GF-D8 (cell line): Measurements from ENCODE around the gene MED12L.

Source experiments
- DNase-seq: peaks from one replicate; lab custom pipeline; 2025; lab: John Stamatoyannopoulos, UW

The MED12L gene

DNA sequence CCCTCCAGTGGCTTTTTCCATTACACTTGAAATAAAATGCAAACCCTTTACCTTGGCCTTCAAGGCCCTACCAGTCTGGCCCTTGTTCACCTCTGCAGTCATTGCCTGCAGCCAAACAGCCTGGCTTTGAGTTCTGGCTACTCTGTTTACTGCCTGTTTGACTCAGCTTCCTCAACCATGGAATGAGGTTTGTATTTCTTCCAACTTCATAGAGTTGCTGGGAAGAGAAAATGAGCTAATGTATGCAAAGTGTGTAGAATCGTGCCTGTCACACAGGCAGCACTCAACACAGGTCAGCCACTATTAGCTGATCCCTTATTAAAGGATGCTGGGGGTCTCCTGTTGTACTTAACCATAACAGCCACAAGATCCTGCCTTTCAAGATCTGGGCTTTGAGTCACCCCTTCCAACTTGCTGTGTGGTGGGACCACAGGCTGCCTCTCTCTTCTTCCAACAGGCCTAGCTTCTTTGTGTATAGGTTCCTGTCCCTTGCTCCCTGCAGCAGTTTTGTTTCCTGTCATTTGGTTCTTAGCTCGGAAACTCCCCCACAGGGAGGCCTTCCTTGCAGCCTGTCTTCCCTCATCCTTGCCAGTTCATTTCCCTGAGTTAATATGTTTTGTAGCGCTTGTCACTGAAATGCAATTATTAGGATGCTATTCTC is 6.4 kb downstream of the MED12L start:
- DNase-seq, result no peak

DNA sequence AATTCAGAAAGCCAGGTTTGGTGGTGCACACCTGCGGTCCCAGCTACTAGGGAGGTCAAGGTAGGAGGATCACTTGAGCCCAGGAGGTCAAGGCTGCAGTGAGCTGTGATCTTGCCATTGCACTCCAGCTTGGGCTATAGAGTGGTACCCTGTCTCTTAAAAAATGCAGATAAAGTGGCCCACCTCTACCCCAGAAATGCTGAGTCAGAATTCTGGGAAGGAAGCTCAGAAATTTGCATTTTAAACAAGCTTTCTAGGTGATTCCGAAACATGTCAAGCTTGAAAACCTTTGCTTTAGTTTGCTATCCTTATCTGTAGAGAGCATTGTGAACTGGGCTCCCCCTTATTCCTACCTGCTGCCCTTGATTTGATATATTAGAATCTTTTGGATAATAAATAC is 7.7 kb downstream of the MED12L start:
- no peak for DNase-seq

DNA sequence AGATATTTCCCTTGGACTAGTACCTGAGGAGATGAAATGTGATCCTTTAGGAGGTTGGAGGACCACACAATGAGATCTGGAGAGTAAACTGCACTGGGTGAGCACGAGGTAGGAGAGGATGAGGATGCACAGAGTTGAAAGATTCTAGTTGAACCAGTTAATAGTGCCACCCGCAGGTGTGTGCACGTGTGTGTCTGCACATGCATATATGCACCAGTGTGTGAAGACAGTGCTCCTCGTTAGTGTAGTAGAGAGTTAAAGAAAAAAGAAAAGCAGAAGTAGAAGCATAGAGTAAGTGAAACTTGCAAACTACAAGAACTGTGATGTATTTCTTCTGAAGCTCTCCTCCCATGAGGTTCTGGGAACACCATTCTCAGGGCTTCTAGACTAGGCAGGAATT is 8.4 kb downstream of the MED12L start:
- DNase-seq, result no peak

DNA sequence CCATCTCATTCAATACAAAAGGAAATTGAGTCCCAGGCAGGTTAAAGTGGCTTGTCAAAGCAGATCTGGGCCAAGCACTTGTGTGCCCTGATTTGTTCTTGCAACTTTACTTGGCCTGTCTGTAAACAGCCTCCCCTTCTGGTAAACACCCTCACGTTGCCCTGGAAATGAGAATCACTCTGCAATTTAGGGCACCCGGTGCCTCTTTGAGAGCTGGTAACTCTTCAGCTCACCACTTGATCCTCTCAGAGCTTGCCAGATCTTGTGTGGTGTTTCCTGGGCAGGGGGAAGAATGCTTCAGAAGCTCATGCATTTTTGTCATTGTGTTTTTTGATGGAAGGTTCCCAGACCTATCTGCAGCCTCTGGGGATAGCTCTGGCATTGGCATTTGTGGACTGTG is 11.3 kb downstream of the MED12L start:
- no peak for DNase-seq

DNA sequence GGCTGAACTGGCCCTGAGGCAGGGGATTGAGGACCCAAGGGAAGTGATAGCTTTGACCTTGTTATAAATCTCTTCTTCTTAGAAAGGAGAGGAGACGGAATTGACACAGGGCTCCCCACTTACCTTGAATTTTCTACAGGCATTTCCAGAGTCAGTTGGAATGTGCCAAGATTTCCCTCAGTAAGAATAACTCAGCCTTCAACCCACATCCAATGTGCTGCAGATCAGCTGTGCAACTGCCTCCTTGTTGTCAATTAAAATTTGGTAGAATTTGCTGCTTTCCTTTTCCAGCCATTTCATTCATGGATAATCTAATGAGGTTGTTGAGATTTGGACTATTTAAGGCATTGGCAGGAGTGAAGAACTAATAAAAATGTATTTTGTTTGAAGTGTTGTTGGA is 14.6 kb downstream of the MED12L start:
- no peak for DNase-seq

DNA sequence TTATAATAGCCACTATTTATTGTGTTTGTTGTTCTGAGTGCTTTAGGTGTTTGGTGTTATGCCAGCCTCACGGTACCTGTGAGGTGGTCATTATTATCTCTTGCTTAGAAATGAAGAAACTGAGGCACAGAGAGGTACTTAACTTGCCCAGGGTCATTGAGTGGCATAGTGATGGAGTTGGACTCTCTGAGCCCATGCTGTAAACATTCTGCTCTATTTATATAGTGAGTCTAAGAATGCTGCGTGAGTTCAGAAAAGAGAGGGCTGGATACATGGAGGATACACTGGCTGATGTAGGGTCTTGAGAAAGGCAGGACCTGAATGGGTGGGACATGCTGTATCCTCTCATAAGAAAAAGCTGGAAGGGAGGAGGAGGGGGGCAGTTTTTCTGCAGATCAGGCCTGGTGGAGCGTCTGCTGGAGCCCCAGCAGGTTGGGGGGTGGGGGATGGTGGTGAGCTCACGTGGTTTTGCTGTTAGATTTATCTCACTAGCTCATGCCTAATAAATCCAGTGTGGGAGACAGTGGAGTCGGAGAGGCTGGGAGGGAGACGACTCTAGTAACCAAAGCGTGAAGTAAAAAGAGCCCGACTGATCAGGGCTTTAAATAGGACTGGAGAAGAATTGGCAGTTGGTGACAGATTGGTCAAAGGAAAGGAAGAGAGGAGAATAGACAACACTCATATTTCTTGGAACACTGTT is 16.0 kb downstream of the MED12L start:
- DNase-seq, result no peak

DNA sequence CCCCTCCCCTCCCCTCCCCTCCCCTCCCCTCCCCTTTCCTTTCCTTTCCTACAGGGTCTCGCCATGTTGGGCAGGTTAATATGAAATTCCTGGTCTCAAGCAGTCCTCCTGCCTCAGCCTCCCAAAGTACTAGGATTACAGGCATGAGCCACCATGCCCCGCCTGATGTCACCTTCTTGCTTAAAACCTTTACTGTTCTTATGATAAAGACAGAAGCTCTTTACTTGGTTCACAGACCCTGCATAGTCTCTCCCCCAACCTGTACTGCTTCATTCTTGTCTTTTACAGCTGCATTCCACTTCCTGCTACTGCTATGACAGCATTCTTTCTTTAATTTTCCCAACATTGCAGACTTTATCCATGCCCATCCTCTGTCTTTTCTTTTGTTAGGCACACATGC is 20.8 kb downstream of the MED12L start:
- no peak for DNase-seq

DNA sequence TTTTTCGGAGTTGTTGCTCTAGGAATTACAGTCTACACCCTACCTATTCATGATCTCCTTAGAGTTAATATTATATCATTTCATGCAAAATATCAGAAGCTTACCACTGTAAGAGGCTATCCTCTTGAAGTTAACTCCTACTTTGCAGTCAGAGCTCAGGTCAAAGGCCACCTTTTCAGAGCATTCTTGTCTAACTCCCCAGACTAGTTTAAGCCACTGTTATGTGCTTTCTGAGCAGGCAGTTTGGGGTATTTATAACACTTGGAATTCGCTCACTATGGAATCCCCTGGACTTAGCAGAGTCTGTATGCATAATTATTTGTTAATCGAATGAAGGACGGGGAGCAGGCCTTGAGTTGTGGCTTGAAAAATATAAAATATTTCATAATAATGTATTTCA is 21.7 kb downstream of the MED12L start:
- no peak for DNase-seq

DNA sequence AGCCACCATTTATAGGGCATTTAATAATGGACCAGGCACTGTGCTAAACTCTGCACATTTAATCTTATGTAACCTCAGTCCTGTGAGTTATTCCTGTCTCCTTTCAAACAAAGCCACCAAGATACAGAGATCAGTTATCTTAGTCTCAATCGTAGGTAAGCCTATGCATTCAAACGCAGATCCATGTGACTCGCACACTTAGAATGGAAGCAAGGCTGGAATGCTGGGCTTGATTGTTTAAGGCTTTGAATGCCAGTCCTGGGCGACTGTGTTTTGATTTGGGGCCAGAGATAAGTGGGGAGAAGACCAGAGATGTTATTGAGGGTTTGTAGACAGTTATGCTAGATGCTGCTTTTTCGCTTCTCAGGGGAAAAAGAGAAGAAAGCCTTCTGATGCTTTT is 22.2 kb downstream of the MED12L start:
- DNase-seq, result no peak

DNA sequence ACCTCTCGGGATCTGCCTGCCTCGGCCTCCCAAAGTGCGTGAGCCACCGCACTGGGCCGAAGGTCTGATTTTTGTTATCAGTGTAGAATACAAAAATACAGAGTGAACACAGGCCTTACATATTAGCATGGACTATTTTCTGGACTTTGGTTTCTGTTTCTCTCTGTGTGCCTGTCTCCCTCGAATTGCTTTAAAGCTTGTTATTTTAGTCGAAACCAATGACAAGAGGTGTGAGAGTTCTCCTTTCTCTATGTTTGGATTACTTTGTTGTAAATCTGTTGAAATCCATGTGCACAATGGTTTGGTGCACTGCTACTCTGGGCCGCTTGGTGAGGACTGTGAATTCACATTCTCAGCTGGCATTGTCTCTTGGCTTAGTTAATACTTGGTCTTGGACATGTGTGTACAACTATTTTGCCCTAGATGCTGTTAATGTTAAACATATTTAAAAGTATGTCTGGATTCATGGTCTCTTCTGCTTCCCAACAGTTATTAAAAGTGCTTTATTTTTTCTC is 23.9 kb downstream of the MED12L start:
- DNase-seq, result no peak

DNA sequence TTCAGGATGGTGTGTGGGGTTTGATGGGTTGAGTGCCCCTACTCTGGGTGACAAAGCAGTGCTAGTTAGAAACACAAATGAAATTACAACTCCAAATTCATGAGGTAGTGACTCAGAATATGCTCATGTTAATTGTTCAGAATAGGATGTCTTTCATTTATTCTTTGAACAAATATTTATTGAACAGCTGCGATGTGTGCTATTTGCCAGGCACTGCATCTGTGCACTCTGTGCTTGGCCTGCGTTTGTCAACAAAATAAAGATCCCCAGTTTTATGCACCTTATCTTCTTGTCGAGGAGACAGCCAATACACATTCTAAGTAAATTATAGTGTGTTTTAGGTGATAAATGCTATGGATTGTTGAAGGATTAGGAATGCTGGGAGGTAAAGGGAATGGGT is 27.3 kb downstream of the MED12L start:
- no peak for DNase-seq

DNA sequence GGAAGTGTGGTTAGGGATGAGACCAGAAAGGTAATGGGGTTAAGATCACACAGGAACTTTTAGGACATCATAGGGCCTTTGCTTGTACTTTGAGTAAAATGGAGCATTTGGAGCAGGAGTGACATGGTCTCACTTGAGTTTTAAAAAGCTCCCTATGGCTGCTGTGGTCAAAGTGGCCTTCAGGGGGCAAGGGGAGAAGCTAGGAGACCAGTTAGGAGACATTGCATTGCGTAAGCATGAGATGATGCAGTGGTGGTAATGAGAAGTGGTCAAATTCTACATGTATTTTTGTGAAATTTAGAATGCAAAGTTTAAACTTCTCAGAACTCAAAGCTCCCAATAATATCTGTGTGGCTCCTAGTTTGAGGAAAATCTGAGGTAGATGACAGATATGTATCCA is 27.9 kb downstream of the MED12L start:
- no peak for DNase-seq

DNA sequence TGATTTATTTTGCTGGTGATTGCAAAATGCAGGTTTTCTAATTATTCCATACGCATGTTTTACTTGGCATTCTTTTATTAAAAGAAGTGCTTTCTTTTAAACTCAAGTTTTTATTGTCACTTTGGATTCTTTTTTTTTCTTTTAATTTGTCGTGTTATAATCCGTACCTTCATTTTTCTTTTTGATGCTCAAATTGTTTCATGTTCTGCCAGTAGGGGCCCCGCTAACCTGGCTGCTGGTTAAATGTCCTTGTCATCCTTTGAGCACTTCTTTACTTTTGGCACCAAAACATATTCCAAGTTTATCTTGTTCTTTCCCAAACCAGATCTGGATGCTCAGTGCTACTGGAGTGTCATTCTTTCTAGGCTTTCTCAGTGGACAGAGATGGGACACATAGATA is 31.6 kb downstream of the MED12L start:
- no peak for DNase-seq

DNA sequence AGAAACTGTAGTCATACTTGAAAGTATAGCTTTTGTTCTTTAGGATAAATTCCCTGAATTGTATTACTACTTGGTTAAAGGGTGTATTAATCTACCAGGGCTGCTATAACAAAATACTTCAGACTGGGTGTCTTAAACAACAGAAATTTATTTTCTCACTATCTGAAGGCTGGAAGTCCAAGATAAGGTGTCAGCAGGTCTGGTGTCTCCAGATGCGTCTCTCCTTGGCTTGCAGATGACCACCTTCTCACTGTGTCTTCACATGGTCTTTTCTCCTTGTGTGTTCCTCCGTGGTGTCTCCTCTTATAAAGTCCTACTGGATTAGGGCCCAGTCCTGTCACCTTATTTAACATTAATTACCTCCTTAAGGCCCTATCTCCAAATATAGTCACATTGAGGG is 33.7 kb downstream of the MED12L start:
- DNase-seq, result no peak

DNA sequence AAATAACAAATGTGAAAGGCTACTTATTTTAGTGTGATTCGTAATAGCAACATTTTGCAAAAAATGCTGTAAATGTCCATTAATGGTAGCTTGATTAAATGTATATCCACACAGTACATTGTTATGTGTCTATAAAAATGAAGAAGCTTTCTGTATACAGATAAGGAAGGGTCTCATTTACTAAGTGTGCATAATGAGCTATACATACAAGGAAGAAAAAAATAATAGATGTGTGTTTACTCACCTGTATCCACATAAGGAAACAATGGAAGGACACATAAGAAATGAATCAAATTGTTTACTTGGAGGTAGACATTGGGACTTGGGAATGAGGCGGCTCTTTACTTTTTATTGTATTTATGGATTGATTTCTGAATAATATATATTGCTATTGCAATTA is 34.9 kb downstream of the MED12L start:
- DNase-seq, result no peak

DNA sequence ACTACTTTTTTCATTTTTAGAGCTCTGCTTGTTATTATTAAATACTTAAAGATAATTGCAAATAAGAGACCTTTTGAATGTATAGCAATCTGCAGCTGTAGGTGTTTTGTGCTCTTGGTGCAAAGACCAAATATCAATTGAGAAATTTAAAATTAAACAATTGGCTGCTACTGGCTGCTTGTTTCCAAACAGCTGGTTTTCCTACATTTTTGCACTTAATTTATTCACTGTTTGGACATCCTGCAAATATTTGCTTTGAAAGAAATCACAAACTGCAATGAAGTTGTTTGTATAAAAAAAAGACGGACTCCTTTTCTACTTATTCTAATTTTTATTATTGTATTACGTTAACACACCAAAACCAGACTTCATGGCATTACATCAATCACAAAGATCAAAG is 35.6 kb downstream of the MED12L start:
- no peak for DNase-seq

DNA sequence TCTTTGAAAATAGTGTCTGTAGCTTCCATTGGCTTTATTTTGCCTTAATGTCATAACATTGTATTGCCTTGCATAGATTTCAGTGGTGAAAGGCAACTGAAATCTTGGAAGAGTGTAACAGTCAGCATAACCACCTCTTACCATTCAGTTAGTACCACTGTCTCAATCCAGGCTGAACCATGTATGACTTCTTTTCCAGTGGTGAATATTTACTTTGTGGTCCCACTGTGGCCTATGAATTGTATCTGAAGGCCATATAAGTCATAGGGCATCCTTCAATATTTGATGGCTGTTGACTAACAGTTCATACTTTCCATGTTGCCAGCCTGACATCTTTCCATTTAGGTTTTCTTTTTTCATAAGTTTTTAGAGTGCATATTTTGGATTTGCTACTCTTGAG is 38.4 kb downstream of the MED12L start:
- no peak for DNase-seq

DNA sequence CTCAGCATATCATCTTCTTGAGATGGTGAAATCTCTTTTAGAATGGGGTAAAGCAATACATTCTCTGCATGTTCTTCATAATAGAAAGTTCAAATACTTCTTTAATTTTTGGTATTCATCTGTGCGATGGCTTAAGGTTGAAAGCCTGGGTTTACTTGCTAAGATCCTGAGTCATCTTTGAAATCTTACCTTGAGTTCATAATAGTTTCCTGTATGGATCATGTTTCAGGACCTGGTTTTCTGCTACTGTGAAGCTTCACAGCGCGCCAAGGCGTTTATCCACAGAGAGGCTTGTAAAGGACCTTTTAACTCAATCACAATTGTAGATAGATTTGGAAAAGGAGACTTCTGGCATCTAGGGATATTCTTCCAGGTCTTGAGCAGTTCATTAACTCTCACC is 39.0 kb downstream of the MED12L start:
- no peak for DNase-seq

DNA sequence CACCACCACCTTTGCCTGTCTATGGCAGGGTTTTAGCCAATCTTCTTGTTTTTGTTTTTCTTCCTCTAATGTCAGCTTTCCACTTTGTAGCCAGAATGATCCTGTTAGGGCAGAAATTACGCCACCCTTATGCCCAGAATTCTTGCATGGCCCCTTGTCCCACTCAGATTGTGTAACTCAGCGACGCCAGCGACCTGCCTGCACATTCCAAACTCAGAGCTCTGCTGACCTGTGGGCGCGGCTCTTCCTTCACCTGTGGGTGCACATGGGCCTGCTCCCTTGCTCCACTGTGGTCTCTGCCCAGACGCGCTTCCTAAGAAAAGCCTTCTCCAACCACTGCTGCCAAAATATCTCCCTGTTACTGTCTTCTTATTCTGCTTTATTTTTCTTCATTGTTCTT is 45.0 kb downstream of the MED12L start:
- DNase-seq, result no peak

DNA sequence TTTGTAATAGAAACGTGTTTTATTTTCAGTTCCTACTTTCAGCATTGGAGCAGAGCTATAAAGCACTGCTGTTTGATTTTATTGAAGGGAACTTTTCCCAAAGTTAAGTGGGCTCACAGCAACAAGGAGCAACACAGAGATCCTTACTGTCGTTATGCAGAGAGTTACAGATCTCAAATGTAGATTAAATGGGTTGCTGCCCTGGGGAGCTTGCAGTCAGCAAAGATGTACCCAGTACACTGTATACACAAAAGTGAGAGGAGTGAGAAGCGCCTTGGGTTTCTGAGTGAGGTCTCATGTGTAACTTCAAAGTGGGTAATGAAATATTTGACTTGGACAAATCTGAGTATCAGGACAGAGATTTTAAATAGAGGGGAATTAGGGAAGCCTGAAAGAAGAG is 47.7 kb downstream of the MED12L start:
- no peak for DNase-seq

DNA sequence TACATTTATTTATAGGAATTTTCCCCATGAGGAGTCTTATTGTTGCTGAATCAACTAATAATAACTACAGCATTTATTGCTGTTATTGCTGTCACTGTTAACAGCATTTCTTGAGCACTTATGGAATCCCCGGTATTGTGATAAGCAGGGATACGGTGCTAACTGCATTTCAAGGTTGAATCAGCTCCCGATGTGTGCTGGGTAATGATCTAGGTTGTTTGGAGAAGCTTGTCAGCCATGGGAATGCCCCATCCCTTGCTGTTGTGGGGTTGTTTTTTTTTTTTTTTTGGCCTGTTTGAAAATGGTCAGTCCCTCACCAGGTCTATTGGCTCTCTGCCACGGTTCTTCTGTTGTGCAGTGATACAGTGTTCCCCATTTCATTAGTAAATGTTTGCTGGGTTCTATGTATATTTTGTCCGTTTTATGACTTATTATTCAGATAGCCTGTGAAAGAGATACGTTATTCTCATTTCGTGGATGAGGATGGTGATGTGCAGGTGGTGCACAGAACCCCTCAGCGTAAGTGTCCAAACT is 48.5 kb downstream of the MED12L start:
- DNase-seq, result no peak

DNA sequence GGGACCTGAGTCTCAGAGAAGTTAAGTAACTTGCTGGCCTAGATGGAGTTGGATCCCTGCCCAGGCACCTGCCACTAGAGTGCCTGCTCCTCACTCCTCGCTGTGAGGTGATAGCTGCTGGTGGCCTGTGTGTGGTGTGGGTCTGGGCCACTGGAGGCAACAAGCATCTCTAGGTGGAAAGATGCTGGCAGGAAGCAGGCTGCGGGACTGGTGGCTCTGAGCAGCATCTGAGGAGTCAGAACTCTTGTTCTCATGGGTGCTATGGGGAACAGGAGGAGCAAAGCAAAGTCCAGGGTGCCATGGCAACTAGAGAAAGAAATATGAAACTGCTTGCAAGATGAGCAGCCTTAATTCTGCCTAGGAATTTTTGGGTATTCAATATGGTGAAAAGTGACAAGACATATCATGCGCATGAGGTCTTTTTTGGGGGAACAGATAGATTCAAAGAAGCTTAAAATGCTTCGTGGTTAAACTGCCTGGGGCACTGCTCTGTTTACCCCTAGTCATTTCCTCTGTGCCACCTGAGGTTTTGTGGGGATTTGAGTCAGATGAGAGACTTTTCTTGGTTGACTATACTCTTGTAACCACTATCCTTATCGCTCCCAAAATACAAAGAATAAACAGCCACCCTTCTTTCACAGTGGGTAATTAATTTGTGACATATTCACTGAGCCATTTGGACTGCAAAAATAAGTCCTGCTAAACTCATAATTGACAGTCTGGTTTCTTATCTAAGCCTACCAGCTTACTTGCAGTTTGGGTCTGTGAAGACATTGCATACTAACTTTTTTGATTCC is 50.3 kb downstream of the MED12L start:
- DNase-seq, result no peak

DNA sequence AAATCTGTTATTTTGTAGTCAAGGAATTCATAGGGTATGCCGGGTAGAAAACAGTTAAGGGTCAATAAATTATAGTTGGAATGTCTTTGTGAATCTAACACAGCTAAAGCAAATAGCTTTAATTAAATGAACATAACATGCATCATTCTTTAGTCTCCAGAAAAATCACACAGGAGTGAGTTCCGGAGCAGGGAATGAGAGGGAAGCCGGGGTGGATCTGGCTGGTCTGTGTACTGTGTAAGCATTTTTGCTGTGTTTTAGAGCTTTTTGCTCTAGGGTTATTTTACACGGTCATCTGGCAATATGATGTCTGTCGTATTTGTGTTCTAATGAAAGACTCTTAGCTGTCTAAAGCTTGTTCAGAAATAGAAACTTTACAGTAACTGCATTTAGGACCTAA is 57.5 kb downstream of the MED12L start:
- no peak for DNase-seq
